ENCODE measurements around the gene BAZ2B.

GRCh38 chr2:159283529-159283928 lies 332.8 kb downstream of the BAZ2B start:
- TF ChIP-seq CTCF (IDR thresholded peaks at IDR 0.05 in 2 of 3, conservative IDR thresholded peaks at IDR 0.05 in 1 of 3; ENCODE audit: borderline replicate concordance in 1 of 3, insufficient read depth in 1 of 3, low read depth in 2 of 3, low read length in 2 of 3) (no peak), POLR2A (IDR thresholded peaks at IDR 0.05; ENCODE audit: borderline replicate concordance, extremely low read depth, insufficient read depth, insufficient read length) (no peak), EZH2 (IDR thresholded peaks at IDR 0.05) (no peak)
